Heart right ventricle (tissue), 16 donors: Measurements from ENCODE around the gene SUMF1. TPM values are rescaled to one million over a fixed set of nuclear protein-coding genes. Genes with fewer than 3 reads are reported as not detected.

Source experiments
- ATAC-seq, 8 donors: fragments of 200-7000 bp; cut with Tn5 transposase; one replicate each; pipeline ENCODE4 v1.9.1; 2020; ENCODE audit warnings: mild to moderate bottlenecking in 8 of 8, moderate library complexity in 8 of 8, moderate number of reproducible peaks in 1 of 8
- DNase-seq, 2 donors: peaks; one replicate each; pipeline ENCODE4 v3.0.0-alpha.2; 2020
- H3K27ac ChIP-seq, 10 donors: fragments of 200-600 bp; sonication (generic) in 2 of 10; one replicate each; pipeline versions ENCODE4 v1.5.0 to v1.8.0; 2020 to 2022; ENCODE audit warnings: mild to moderate bottlenecking in 3 of 10
- H3K27me3 ChIP-seq, 7 donors: fragments of 200-600 bp; one replicate each; pipeline ENCODE4 v1.8.0; 2021 to 2022; ENCODE audit warnings: mild to moderate bottlenecking in 2 of 7
- H3K36me3 ChIP-seq, 9 donors: fragments of 200-600 bp; sonication (generic) in 1 of 9; one replicate each; pipeline versions ENCODE4 v1.5.0 to v1.8.0; 2020 to 2022; ENCODE audit warnings: mild to moderate bottlenecking in 2 of 9
- H3K4me1 ChIP-seq, 9 donors: fragments of 200-600 bp; sonication (generic) in 1 of 9; one replicate each; pipeline versions ENCODE4 v1.5.0 to v1.8.0; 2020 to 2022; ENCODE audit warnings: mild to moderate bottlenecking in 4 of 9
- H3K4me3 ChIP-seq, 10 donors: fragments of 200-600 bp; sonication (generic) in 2 of 10; one replicate each; pipeline versions ENCODE4 v1.5.0 to v1.8.0; 2020 to 2022; ENCODE audit warnings: mild to moderate bottlenecking in 7 of 10, moderate library complexity in 2 of 10
- H3K9me3 ChIP-seq, 11 donors: fragments of 200-600 bp in 10 of 11; sonication (generic) in 2 of 11; one replicate each; pipeline versions ENCODE4 v1.5.0 to v1.8.0; 2013 to 2022; ENCODE audit warnings: mild to moderate bottlenecking in 2 of 11, control low read depth in 1 of 11, moderate library complexity in 1 of 11
- CTCF ChIP-seq, 9 donors: fragments of 200-600 bp; sonication (generic) in 2 of 9; IDR thresholded peaks; one replicate each; pipeline versions ENCODE4 v1.5.0 to v1.8.0; 2021 to 2022; ENCODE audit warnings: antibody characterized with exemption in 9 of 9, mild to moderate bottlenecking in 5 of 9, moderate library complexity in 1 of 9
- whole genome bisulfite sequencing, 2 donors: extraction: QIAGEN DNeasy Blood & Tissue Kit; methylation state at CpG; one replicate each; pipeline ENCODE4 v1.1.7; 2013; ENCODE audit warnings: inconsistent platforms in 1 of 2; 5-methylcytosine and 5-hydroxymethylcytosine counted together
- intact Hi-C, 10 donors: fragments of 100-400 bp; cut with DNase I; formaldehyde crosslinking; loops; one replicate each; pipeline versions ENCODE4 v1.11.1 to v1.14.2; 2022
- polyA plus RNA-seq, 2 donors: library from polyadenylated mRNA; stranded (reverse); fragments of 200-250 nt; gene quantifications; one replicate each; pipeline ENCODE4 v1.2.3, GENCODE V29; 2013
- total RNA-seq, 10 donors: library from RNA; stranded (reverse); fragmentation: NEBNext Ultra II Directional in 3 of 10; extraction: Animal tissue kit (Norgen Biotek cat#: 25700) in 3 of 10; gene quantifications; one replicate each; pipeline versions ENCODE4 v1.2.1 to v1.2.4, GENCODE V29; 2021 to 2023
- donor health status: Arrhythmogenic right ventricular cardiomyopathy.
- donor health status: ischemic (EF 13 %, LVEDD 7.1; RV severe dilation, severe dysfunction).
- donor health status: healthy with polysubstance abuse.
- donor health status: DM: no; HTN: yes; CAD: no.
- donor health status: DM: no; HTN: no; CAD: no.
- donor health status: ischemic (EF 25% LVEDD 6.9; RV normal size, moderate dysfunction).
- donor health status: ischemic (EF 25% LVEDD 5.7; RV mildly dilated, moderate dysfunction).
- donor health status: healthy.
- donor health status: DM: yes; HTN: yes; CAD: no.
- donor health status: Ischemic cardiomyopathy.
- donor health status: ischemic (EF 35%, LVEDD 5.7; RV mildly dilated, moderate dysfunction).
- donor health status: nonischemic (EF 11% LVEDD 7.7; RV severe dilation, severe dysfunction).
- donor health status: DM: yes; HTN: yes; CAD: no.
- donor health status: PGD.
- donor health status: ischemic (EF 29% LVEDD 5.4; RV normal size, mild dysfunction).
- donor health status: nonischemic (EF 23%, LVEDD 6.1; RV moderate dilation, normal function).

Gene SUMF1
- total and polyA plus RNA-seq, 12 donors: 3.7 to 15.1 (median 8.9) TPM

- DNase-seq: no peak
- intact Hi-C loops: no loop called here
- no peak for ATAC-seq
- no peak for TF ChIP-seq CTCF (IDR thresholded peaks at IDR 0.05)
- Histone ChIP-seq H3K4me1 (peaks cover 0 to 5% (median 0%) of the 10 kb centered on the region in 9 donors), H3K27me3 (no peaks in the 10 kb centered on the region), H3K9me3 (no peaks in the 10 kb centered on the region), H3K27ac (no peak overlapping the region), H3K36me3 (peaks cover 0 to 72% (median 9%) of the 10 kb centered on the region in 9 donors), H3K4me3 (no peak overlapping the region)
- WGBS, 2 donors: 87 to 92% methylated on average over 4 of the region's 4 CpGs
These were observed 56.5 kb downstream of the SUMF1 start for GRCh38 chr3:4410606-4411005.

GRCh38 chr3:4409971-4410573 is 57.0 kb downstream of the SUMF1 start:
- H3K9me3 ChIP-seq: no peaks in the 10 kb centered on the region

GRCh38 chr3:4409415-4409814 is 57.7 kb downstream of the SUMF1 start:
- WGBS, 2 donors: 81 to 91% methylated on average over 4 of the region's 4 CpGs
- intact Hi-C loops: no loop called here
- peaks cover 0 to 5% (median 0%) of the 10 kb centered on the region in 9 donors for H3K4me1 ChIP-seq
- DNase-seq (no peak), ATAC-seq (no peak)
- no peaks in the 10 kb centered on the region for H3K27me3 ChIP-seq
- no peak for TF ChIP-seq CTCF (IDR thresholded peaks at IDR 0.05)
- no peaks in the 10 kb centered on the region for H3K9me3 ChIP-seq
- no peak overlapping the region for H3K4me3 ChIP-seq
- H3K27ac ChIP-seq: no peak overlapping the region
- H3K36me3 ChIP-seq: peaks cover 0 to 67% (median 9%) of the 10 kb centered on the region in 9 donors

More at GRCh38 chr3:4409971-4410573, 57.0 kb downstream of the SUMF1 start:
- Histone ChIP-seq H3K27ac (no peak overlapping the region), H3K4me3 (no peak overlapping the region), H3K4me1 (peaks cover 0 to 5% (median 0%) of the 10 kb centered on the region in 9 donors), H3K27me3 (no peaks in the 10 kb centered on the region), H3K36me3 (peaks cover 0 to 71% (median 9%) of the 10 kb centered on the region in 9 donors)
- TF ChIP-seq CTCF (IDR thresholded peaks at IDR 0.05): no peak
- WGBS, 2 donors: 57% methylated on average over 1 of the region's 1 CpG
- DNase-seq (no peak), ATAC-seq (no peak)
- intact Hi-C loops: no loop called here

- DNase-seq: no peak
- no peak for TF ChIP-seq CTCF (IDR thresholded peaks at IDR 0.05)
- peaks cover 0 to 63% (median 9%) of the 10 kb centered on the region in 9 donors for H3K36me3 ChIP-seq
These were observed 58.1 kb downstream of the SUMF1 start for GRCh38 chr3:4408958-4409357.

More at GRCh38 chr3:4408958-4409357, 58.1 kb downstream of the SUMF1 start:
- no peaks in the 10 kb centered on the region for H3K27me3 ChIP-seq
- intact Hi-C loops: no loop called here
- H3K4me1 ChIP-seq: peaks cover 0 to 5% (median 0%) of the 10 kb centered on the region in 9 donors
- no peak overlapping the region for H3K4me3 ChIP-seq
- no peak overlapping the region for H3K27ac ChIP-seq
- no peaks in the 10 kb centered on the region for H3K9me3 ChIP-seq
- no peak for ATAC-seq
